GM12872 (cell line): ENCODE measurements around the gene SAMD13.

ENCODE experiments used
- TF ChIP-seq, protein P1 (sequence below): IDR thresholded peaks from 3 replicates; pipeline ENCODE4 v1.5.1; 2011; ENCODE audit warnings: low read depth, mild to moderate bottlenecking, low read length, moderate library complexity; ENCODE audit not compliant: insufficient read depth

The SAMD13 gene

DNA sequence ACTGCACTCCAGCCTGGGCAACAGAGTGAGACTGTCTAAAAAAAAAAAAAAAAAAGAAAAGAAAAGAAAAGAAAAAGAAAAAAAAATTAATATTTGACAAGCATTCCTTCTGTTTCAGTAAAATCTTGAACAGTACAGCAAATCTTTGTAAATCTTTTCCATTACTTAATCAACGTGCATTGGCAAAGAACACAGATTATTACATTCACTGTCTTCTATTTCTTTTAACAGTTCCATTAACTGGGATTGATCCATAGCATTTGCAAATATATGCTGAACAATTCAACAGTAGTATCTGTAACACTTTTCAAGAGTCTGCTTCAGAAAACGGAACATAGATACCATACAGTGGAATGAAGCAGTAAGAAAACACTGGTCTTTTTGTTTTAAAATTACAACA is 9.8 kb downstream of the SAMD13 start:
- TF ChIP-seq, protein P1, sequence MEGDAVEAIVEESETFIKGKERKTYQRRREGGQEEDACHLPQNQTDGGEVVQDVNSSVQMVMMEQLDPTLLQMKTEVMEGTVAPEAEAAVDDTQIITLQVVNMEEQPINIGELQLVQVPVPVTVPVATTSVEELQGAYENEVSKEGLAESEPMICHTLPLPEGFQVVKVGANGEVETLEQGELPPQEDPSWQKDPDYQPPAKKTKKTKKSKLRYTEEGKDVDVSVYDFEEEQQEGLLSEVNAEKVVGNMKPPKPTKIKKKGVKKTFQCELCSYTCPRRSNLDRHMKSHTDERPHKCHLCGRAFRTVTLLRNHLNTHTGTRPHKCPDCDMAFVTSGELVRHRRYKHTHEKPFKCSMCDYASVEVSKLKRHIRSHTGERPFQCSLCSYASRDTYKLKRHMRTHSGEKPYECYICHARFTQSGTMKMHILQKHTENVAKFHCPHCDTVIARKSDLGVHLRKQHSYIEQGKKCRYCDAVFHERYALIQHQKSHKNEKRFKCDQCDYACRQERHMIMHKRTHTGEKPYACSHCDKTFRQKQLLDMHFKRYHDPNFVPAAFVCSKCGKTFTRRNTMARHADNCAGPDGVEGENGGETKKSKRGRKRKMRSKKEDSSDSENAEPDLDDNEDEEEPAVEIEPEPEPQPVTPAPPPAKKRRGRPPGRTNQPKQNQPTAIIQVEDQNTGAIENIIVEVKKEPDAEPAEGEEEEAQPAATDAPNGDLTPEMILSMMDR: no peak

DNA sequence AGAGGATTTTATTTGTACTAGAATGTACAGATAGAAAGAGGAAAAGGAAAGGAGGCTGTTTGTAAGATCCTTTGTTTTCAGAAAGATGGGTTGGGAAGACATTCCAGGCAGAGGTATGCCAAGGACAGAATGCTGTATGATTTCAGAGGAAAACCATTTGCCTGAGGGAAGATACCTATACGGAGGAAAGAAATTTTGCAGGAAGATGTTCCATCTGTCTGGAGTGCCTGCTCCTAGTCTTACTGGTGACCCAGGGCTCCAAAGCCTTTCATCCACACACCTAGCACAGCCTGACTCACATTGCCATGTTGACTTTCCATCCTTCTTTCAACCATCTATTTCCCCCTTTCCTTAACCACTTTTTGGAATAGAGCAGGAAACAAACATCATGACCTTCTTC is 18.2 kb downstream of the SAMD13 start:
- TF ChIP-seq, protein P1: no peak

DNA sequence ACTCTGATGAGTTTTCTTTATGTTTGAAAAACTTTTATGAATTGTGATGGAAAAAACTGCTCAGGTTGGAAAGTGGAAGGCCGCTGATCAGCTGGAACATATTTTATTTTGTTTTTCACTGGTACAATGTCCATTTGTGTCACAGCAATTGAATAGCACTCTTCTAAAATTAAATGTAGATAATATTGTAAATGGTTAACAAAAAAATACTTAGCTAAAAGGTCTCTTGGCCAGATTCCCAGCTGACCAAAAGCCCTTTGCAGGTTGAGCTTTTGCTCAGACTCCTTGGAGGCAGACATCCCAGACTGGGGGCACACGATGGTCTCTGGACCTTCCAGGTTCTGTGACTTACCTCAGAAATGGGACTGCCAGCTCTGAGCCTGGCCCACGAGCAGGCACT is 26.3 kb downstream of the SAMD13 start:
- TF ChIP-seq, protein P1: no peak

DNA sequence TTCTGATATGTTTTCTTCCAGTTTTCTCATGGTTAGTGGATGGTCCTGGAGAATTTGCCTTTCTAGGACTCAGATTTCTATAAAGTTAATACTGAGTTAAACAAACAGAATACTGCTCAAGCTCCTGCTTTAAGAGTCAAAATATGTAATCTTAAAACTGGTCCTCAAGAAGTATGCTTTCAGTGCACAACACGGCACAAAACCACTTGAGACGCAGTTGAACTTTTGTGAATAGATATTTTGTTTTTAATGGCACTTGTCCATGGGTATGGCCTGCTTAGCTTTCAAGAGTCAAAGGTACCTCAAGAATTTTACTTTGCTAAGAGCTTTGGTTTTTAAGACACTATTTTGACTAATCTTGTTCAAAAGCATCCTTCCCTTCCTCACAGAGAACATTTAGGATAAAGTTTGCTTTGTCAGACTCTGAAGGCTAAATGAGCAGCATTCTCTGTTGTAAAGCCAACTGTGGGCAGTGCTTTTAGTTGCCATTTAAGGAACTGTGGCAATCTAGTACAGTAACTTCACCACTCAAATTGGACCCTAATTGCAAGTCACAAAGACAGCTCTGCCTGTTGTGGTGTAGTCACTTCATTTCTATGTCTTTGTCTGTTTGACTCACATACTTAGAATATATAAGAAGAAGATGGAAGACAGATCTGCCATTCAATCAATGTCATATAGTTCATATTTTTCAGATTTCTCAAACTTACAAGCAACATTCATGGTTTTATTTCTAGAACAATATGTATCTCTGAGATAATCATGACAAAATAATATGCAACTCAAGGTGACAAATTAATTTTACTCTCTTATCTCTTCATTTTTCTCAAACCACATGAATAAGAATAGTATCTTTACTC is 28.8 kb downstream of the SAMD13 start:
- TF ChIP-seq, protein P1: no peak

DNA sequence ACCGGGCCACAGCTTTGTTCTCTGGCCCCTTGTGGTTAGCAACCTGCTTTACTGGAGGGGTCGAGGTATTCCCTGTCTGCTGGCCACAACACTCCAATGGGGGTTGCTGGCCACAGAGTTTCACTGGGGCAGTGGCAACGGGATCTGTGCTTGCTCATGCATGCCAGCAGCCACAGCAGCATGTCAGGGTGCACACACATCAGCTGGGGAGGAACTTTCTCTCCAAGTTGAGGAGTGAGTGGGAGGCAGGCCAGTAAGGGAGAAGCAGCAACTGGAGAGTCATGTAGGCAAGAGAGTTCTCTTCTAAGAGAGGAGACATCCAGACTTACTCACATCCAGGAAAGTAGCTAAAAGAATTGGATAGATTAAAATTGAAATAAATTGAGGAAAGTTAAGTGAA is 38.0 kb downstream of the SAMD13 start:
- TF ChIP-seq, protein P1: no peak

DNA sequence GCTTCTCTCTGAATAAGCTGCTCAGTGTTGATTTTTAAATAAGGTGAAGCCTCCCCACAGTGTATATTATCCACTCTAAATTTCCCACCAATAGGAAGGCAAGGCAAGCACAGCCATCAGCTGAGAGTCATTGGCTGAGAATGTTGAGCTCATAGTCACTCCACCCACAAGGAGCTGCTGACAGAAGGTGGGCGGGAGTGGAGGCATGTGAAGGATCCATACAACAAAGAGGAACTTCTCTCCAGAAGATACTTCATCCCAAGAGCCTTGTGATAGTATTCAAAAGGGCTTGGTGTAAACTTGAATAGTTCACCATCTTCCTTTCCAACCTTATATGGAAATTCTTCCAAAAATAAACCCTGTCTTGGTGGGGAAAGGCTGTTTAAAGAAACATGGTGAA is 42.8 kb downstream of the SAMD13 start:
- TF ChIP-seq, protein P1: no peak

DNA sequence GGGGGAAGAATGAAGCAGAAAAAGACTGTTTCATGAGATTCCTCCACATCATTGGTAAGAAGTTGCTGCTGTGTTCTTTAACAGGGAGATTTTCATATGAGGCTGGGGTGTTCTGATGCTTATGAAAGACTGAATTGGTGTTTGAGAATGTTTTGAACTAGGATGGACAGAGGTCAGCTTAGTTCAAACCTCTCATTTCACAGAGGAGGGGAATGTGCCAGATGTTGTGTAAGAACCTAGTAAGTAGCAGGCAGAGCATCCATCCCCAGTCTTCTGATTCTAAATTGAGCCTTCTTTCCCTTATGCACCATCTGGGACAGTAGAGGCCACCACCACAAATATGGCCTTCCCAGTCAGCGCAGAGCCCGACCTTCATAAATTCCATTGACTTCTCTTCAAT is 43.7 kb downstream of the SAMD13 start:
- TF ChIP-seq, protein P1: no peak
